CD14-positive monocyte (primary cell): ENCODE data around the gene POU3F1. TPM values are rescaled to one million over a fixed set of nuclear protein-coding genes. Genes with fewer than 3 reads are reported as not detected.

Experiments used
- DNase-seq, 3 donors: peaks; one replicate each; pipeline ENCODE4 v3.0.0-alpha.2; 2011 to 2022
- H2AFZ ChIP-seq: 2 replicates; pipeline ENCODE4 v1.6.0; 2012; ENCODE audit warnings: mild to moderate bottlenecking, low read depth, low read length, inconsistent platforms; ENCODE audit not compliant: insufficient read depth, poor library complexity, severe bottlenecking
- H3K27ac ChIP-seq, 2 donors: 1 replicate in 1 of 2; 2 replicates in 1 of 2; pipeline ENCODE4 v1.5.1; 2012 to 2013; ENCODE audit warnings: low read length in 2 of 2, control low read depth in 1 of 2, inconsistent platforms in 1 of 2, low read depth in 1 of 2, mild to moderate bottlenecking in 1 of 2
- H3K27me3 ChIP-seq, 2 donors: one replicate each; pipeline versions ENCODE4 v1.6.0 to v1.6.1; 2011 to 2013; ENCODE audit warnings: low read length in 2 of 2; ENCODE audit not compliant: control insufficient read depth in 2 of 2, insufficient read depth in 2 of 2
- H3K36me3 ChIP-seq, 2 donors: replicated peaks in 1 of 2; 1 replicate in 1 of 2; 2 replicates in 1 of 2; pipeline versions ENCODE4 v1.5.1 to v1.6.1; 2012 to 2013; ENCODE audit warnings: low read length in 2 of 2, control low read depth in 1 of 2, inconsistent platforms in 1 of 2, mild to moderate bottlenecking in 1 of 2; ENCODE audit not compliant: insufficient read depth in 2 of 2, control insufficient read depth in 1 of 2
- H3K4me1 ChIP-seq, 2 donors: 1 replicate in 1 of 2; 2 replicates in 1 of 2; pipeline versions ENCODE4 v1.5.1 to v1.6.1; 2012 to 2013; ENCODE audit warnings: low read length in 2 of 2, control low read depth in 1 of 2, inconsistent platforms in 1 of 2, mild to moderate bottlenecking in 1 of 2, moderate library complexity in 1 of 2; ENCODE audit not compliant: insufficient read depth in 2 of 2, control insufficient read depth in 1 of 2
- H3K4me2 ChIP-seq: replicated peaks from 2 replicates; pipeline ENCODE3; 2012; ENCODE audit warnings: low read length, moderate library complexity, mild to moderate bottlenecking; ENCODE audit not compliant: poor library complexity, severe bottlenecking; ENCODE audit errors: extremely low read depth
- H3K4me3 ChIP-seq, 3 experiments: fragments of 200-600 bp in 1 of 3; sonication (generic) in 1 of 3; replicated peaks in 1 of 3; 1 replicate in 2 of 3; 2 replicates in 1 of 3; pipeline ENCODE4 v1.5.1; 2011 to 2013; ENCODE audit warnings: low read length in 3 of 3, mild to moderate bottlenecking in 3 of 3, control low read depth in 2 of 3, low read depth in 2 of 3, inconsistent platforms in 1 of 3, moderate library complexity in 1 of 3
- H3K79me2 ChIP-seq: 2 replicates; pipeline ENCODE4 v1.6.0; 2012; ENCODE audit warnings: mild to moderate bottlenecking, control low read depth, inconsistent platforms, low read length, moderate library complexity; ENCODE audit not compliant: insufficient read depth
- H3K9ac ChIP-seq: 2 replicates; pipeline ENCODE4 v1.6.0; 2017; ENCODE audit warnings: low read length, mild to moderate bottlenecking; ENCODE audit not compliant: insufficient read depth, poor library complexity, severe bottlenecking
- H3K9me3 ChIP-seq, 2 donors: replicated peaks in 1 of 2; 1 replicate in 1 of 2; 2 replicates in 1 of 2; pipeline versions ENCODE4 v1.5.1 to v1.6.1; 2012 to 2013; ENCODE audit warnings: low read length in 2 of 2, control low read depth in 1 of 2; ENCODE audit not compliant: control insufficient read depth in 1 of 2, insufficient read depth in 1 of 2
- H4K20me1 ChIP-seq: 2 replicates; pipeline ENCODE4 v1.6.0; 2012; ENCODE audit warnings: mild to moderate bottlenecking, low read length, control low read depth, moderate library complexity; ENCODE audit not compliant: insufficient read depth
- H3K27ac Mint-ChIP-seq, 7 donors: one replicate each; pipeline ENCODE4 v1.8.0; 2020; ENCODE audit warnings: mild to moderate bottlenecking in 7 of 7, mixed read lengths in 7 of 7, moderate library complexity in 6 of 7, inconsistent platforms in 2 of 7
- H3K27me3 Mint-ChIP-seq, 3 donors: one replicate each; pipeline ENCODE4 v1.8.0; 2021 to 2022; ENCODE audit warnings: low read depth in 3 of 3, mild to moderate bottlenecking in 3 of 3, mixed read lengths in 3 of 3, moderate library complexity in 3 of 3, inconsistent platforms in 1 of 3
- H3K36me3 Mint-ChIP-seq, 2 donors: one replicate each; pipeline ENCODE4 v1.8.0; 2020; ENCODE audit warnings: mixed read lengths in 2 of 2, inconsistent platforms in 1 of 2, mild to moderate bottlenecking in 1 of 2
- H3K4me1 Mint-ChIP-seq: one replicate; pipeline ENCODE4 v1.8.0; 2020; ENCODE audit warnings: mild to moderate bottlenecking, mixed read lengths
- H3K4me3 Mint-ChIP-seq, 2 donors: one replicate each; pipeline ENCODE4 v1.8.0; 2020; ENCODE audit warnings: mild to moderate bottlenecking in 2 of 2, mixed read lengths in 2 of 2, moderate library complexity in 1 of 2
- H3K9me3 Mint-ChIP-seq, 7 donors: one replicate each; pipeline ENCODE4 v1.8.0; 2020 to 2022; ENCODE audit warnings: mixed read lengths in 7 of 7, mild to moderate bottlenecking in 6 of 7, moderate library complexity in 6 of 7, inconsistent platforms in 2 of 7
- WGBS: methylation state at CpG from one replicate; pipeline ENCODE4 v1.1.5; 2013; ENCODE audit warnings: missing lambda C conversion rate; ENCODE audit not compliant: insufficient coverage; 5-methylcytosine and 5-hydroxymethylcytosine counted together
- intact Hi-C, 2 donors: fragments of 100-400 bp; cut with micrococcal nuclease; formaldehyde crosslinking; loops; one replicate each; pipeline versions ENCODE4 v1.15.0 to v1.15.1; 2023
- polyA plus RNA-seq, 3 donors: library from polyadenylated mRNA; depleted of rRNA in 1 of 3; unstranded in 2 of 3; stranded (reverse) in 1 of 3; fragments of 300-500 nt in 2 of 3; fragments of >200 nt in 1 of 3; fragmentation: Illumina TruSeq in 2 of 3; gene quantifications; 1 replicate in 2 of 3; 2 replicates in 1 of 3; pipeline ENCODE4 v1.2.3, GENCODE V29; 2012 to 2021
- TF ChIP-seq, protein P1 (sequence below): fragments of 200-600 bp; IDR thresholded peaks from one replicate; pipeline ENCODE4 v1.8.0; 2022; ENCODE audit warnings: antibody characterized with exemption, mild to moderate bottlenecking

Gene POU3F1
- polyA plus RNA-seq, 3 donors: not detected

- Mint-ChIP-seq H3K9me3 (no peaks in the 10 kb centered on the region), H3K4me1 (peaks cover 28% of the 10 kb centered on the region)
Measured at GRCh38 chr1:38028671-38029070, 17.9 kb downstream of the POU3F1 start.

GRCh38 chr1:38028105-38028591 is 18.4 kb downstream of the POU3F1 start:
- no peak overlapping the region for H3K27ac ChIP-seq
- H3K79me2 ChIP-seq: no peaks in the 10 kb centered on the region
- no peak overlapping the region for H2AFZ ChIP-seq
- Mint-ChIP-seq H3K4me1 (peaks cover 28% of the 10 kb centered on the region), H3K4me3 (no peak overlapping the region), H3K36me3 (peaks cover 27 to 42% of the 10 kb centered on the region in 2 donors), H3K9me3 (no peaks in the 10 kb centered on the region), H3K27me3 (peaks cover 8 to 19% (median 10%) of the 10 kb centered on the region in 3 donors), H3K27ac (peak overlapping the region in 1 of 7 donors; percentile 11)
- H3K4me3 ChIP-seq: no peak overlapping the region
- no peaks in the 10 kb centered on the region for H3K27me3 ChIP-seq
- intact Hi-C loops: loop anchor here in 1 of 2 donors (10.0 kb wide), 1 partner anchor 807 kb away; no protein-coding TSS in a partner anchor
- 40% methylated on average over 1 of the region's 3 CpGs for WGBS
- H3K4me2 ChIP-seq: no peak overlapping the region
- no peaks in the 10 kb centered on the region for H3K9me3 ChIP-seq
- no peak for DNase-seq
- H3K9ac ChIP-seq: no peak overlapping the region
- TF ChIP-seq, protein P1, sequence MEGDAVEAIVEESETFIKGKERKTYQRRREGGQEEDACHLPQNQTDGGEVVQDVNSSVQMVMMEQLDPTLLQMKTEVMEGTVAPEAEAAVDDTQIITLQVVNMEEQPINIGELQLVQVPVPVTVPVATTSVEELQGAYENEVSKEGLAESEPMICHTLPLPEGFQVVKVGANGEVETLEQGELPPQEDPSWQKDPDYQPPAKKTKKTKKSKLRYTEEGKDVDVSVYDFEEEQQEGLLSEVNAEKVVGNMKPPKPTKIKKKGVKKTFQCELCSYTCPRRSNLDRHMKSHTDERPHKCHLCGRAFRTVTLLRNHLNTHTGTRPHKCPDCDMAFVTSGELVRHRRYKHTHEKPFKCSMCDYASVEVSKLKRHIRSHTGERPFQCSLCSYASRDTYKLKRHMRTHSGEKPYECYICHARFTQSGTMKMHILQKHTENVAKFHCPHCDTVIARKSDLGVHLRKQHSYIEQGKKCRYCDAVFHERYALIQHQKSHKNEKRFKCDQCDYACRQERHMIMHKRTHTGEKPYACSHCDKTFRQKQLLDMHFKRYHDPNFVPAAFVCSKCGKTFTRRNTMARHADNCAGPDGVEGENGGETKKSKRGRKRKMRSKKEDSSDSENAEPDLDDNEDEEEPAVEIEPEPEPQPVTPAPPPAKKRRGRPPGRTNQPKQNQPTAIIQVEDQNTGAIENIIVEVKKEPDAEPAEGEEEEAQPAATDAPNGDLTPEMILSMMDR: no peak
- no peaks in the 10 kb centered on the region for H4K20me1 ChIP-seq
- peaks cover 13 to 14% of the 10 kb centered on the region in 2 donors for H3K4me1 ChIP-seq
- peaks cover 29 to 36% of the 10 kb centered on the region in 2 donors for H3K36me3 ChIP-seq

More at GRCh38 chr1:38028671-38029070, 17.9 kb downstream of the POU3F1 start:
- H3K79me2 ChIP-seq: no peaks in the 10 kb centered on the region
- no peak overlapping the region for H3K4me3 Mint-ChIP-seq
- 95% methylated on average over 2 of the region's 2 CpGs for WGBS
- H3K4me1 ChIP-seq: peaks cover 13 to 14% of the 10 kb centered on the region in 2 donors
- H3K4me3 ChIP-seq: no peak overlapping the region
- H3K27ac ChIP-seq: no peak overlapping the region
- H3K36me3 ChIP-seq: peaks cover 23 to 31% of the 10 kb centered on the region in 2 donors
- TF ChIP-seq, protein P1: no peak
- H3K36me3 Mint-ChIP-seq: peaks cover 23 to 36% of the 10 kb centered on the region in 2 donors
- no peak for DNase-seq
- H3K27me3 Mint-ChIP-seq: peaks cover 8 to 19% (median 10%) of the 10 kb centered on the region in 3 donors
- no peak overlapping the region for H3K4me2 ChIP-seq
- no peaks in the 10 kb centered on the region for H3K27me3 ChIP-seq
- H3K9ac ChIP-seq: no peak overlapping the region
- H3K9me3 ChIP-seq: no peaks in the 10 kb centered on the region
- intact Hi-C loops: loop anchor here in 1 of 2 donors (10.0 kb wide), 1 partner anchor 806 kb away; no protein-coding TSS in a partner anchor
- no peak overlapping the region for H2AFZ ChIP-seq
- no peak overlapping the region for H3K27ac Mint-ChIP-seq
- H4K20me1 ChIP-seq: no peaks in the 10 kb centered on the region
